M059J (cell line): Measurements from ENCODE around the gene VANGL1. TPM values are rescaled to one million over a fixed set of nuclear protein-coding genes. Genes with fewer than 3 reads are reported as not detected.

Experiments used
- DNase-seq: peaks from one replicate; pipeline ENCODE4 v3.0.0-alpha.2; 2012; ENCODE audit warnings: low read depth
- total RNA-seq: library from RNA; depleted of rRNA; stranded (reverse); fragments of >200 nt; shearing (Covaris generic); gene quantifications from 2 replicates; pipeline ENCODE4 v1.2.3, GENCODE V29; 2014

Gene VANGL1
- total RNA-seq, 1 experiment from 2014 or later, result 24.5 TPM

DNA sequence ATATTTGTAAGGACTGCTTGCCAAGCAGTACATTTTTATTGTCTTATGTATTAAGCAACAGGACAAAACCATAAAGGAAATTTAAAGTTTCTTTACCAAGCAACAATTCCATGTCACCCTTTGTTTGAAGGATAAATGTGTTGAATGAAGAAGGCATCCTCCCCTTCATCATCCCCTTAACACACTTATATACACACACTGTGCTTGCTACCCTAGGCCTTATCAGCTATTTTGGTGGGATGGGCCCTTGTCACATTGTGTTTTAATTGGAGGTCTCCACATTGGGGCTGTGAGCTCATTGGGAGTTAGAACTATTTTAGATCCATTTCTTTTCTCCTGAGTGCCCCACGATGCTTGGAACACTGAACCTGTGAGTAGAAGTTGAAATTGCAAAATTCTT, 1.9 kb downstream of the VANGL1 start:
- DNase-seq, result no peak

DNA sequence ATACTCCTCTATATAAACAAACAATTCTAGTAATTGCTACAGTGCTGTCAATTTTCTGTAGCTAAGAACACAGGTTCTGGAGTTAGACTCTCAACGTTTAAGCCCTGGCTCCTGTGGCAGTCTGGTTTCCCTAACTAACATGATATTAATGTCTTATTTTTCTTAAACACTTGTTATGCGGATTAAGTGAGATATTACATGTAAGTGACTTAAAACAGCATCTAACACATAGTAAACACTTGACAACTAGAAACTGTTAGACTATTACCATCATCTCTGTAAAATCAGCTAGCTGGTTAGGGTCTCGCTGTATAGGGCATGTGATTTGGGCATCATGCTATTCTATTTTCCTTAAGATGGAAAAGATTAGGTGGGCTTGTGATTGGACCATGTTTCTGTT, 2.3 kb downstream of the VANGL1 start:
- no peak for DNase-seq

- DNase-seq, result peak; percentile 76
Observed at GRCh38 chr1:115647047-115647446, 5.3 kb downstream of the VANGL1 start.

DNA sequence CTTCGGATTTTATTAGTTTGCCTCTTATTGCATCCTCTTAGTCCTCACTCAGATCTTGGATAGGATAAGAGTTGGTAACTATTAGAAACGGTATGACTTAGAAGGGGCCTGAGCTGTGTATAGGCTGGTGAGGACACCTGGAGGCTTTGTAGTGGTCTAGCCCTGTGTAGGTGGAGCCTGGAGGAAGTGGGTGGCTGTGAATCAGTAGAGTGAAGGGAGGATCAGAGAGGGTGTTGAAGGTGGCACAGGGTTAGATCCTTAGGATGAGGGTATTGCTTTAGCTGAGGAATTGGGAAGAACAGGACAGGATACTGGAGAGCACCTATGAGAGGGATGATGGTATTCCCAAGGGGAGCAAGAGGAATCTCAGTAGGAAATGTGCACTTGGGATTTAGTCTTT, 5.7 kb downstream of the VANGL1 start:
- no peak for DNase-seq

GRCh38 chr1:115647919-115648650, 6.3 kb downstream of the VANGL1 start:
- DNase-seq, result no peak

GRCh38 chr1:115648717-115649691, 7.2 kb downstream of the VANGL1 start:
- peak; percentile 16 for DNase-seq

DNA sequence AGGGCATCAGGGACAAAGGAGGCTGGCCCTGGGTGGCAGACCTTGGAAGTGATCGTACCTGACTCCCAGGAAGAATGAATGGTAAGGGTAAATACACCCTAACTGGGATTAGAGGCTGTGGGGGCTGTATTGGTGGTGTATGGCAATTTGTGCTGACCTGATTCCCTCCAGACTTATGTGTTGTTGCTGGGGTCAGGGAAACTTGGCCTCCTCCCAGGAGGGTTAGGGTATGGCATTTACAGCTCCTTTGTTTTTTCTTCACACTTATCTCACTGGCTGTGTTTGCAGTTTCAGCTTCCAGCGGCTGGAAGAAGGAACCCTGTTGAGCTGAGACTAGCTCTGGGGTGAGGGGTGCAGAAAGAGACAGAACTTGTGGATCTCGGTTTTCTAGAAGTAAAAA, 8.2 kb downstream of the VANGL1 start:
- no peak for DNase-seq

- DNase-seq, result no peak
Observed at GRCh38 chr1:115650961-115651360, 9.2 kb downstream of the VANGL1 start.

DNA sequence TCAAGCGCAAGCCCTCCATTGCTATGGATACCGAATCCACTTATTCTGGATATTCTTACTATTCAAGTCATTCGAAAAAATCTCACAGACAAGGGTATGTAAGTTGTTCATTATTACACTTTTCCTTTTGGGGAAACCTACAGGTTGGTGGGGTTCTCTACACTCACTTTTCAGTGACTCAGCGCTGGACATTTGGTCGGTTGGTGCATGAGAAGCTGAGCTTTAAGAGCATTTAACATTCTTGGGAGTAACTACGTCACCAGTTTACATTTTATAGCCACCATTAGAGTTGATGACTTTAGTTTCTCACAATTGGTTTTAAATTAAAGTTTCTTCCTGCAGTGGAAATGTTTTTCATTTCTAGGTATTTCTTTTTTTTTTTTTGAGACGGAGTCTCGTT, 9.6 kb downstream of the VANGL1 start:
- no peak for DNase-seq

DNA sequence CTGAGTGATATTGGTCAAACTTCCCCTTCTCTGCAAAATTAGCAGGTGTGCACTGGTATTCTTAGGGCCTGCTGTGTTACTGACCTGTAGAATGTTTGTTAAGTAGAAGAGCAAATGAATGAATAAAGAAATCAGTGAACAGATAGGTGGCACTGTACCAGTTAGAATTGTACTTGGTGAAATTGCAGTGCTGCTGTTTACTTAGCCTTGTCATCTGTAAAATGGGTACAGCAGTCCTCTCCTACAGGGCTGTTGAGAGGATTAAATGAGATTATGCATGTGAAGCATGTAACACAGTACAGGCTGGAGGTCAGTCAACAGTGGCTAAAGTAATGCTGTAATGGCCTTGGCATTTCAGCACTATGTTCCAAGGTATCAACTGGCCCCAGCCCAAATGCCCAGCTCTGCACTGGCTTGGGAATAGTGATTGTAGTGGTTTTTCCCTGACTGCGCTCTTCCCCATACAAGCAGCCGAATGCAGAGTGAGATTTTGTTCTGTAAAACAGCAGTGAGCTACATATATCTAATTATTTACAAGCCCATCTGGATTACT, 10.5 kb downstream of the VANGL1 start:
- DNase-seq, result no peak

GRCh38 chr1:115654125-115654524, 12.4 kb downstream of the VANGL1 start:
- peak; percentile 40 for DNase-seq

DNA sequence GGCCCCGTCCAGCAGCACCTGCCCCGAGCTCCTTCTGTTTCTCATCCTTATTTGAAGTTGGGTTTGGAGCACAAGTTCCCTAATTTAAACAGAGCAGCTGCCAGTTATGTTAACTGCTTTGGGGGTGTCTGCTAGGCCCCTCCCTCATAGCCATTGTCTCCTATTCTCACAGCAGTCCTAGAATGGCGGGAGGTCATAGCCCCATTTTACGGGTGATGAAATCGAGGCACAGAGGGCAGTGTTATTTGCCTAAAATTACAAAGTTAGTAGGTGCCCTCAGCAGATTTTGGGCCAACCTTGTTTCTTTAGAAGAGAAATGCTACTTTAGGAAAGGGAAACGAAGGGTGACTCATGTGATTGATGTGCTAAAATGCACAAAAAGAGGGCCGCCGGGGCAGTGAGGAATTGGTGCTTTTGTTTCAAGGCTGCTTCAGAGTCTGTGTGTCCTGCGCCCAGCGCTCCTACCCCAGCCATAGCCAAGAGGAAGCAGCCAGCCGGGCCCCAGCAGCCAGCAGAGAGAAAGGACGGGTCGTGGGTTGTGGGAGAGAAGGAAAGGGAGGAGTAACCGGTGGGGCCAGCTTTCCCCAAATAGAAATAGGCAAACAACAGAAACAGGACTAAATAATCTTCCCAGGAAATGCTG, 13.0 kb downstream of the VANGL1 start:
- DNase-seq, result peak; percentile 53

GRCh38 chr1:115655306-115655663, 13.5 kb downstream of the VANGL1 start:
- no peak for DNase-seq

DNA sequence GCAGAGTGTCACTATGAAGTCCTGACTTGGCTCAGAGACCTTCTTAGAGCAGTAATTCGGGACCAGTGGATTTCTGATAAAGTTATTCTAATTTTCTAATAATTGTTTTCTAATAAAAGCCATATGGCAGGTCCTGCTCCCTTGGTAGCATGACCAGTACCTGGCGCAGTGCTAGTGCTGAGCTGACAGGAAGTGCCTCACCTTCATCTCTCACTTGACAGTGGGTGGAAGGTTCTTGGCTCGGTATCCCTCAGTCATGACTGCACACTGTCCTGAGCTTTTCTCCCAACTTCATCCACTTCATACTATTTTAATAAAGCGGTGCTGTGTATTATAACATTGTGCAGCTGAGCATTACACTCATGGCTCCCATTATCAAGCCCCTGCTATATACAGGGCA, 14.1 kb downstream of the VANGL1 start:
- DNase-seq, result no peak

DNA sequence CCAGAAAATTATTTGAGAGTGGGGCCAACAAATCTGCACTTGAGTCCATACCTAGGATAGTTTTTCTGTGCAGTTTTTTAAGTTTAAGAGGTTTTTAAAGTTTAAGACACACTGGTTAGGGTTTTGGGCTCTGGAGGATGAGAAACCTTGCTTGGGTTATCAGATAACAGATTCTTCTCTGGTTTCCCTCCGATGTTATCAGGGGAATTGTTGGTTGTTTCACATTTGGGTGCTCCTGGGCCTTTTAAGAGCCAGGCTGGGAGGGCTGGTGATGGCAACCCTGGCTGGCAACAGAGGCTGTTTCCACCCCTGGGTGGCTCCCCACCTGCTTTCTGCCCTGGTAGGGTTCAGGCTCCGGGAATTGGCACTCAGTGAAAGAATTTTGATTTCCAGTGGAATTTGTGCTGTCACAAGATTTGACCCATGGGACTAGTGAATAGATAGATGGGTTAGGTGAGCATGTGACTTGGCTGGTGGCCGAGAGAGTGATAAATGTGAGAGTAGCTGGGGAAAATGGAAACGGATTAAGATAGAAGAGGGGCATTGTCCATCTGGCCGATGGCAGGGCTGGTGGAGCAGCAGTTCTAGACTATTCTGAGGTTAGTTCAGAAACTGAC, 14.8 kb downstream of the VANGL1 start:
- DNase-seq, result no peak

DNA sequence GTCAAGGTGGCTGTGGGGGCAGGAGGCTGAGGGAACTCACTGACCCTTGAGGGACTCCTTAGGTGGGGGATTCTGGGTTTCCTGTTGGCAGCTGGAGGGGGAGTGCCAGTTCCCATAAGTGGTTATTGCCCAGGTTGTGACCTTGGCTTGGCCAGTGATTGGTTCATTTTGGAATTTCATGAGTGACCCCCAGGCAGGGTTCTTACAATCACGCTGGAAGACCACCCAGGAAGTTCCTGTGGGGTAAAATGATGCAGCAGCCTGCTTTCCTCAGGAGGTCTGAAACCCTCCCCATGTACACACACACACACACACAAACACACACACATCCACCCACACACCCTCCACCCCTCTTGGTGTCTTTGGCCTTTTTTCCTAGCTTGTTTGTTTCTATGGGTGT, 16.9 kb downstream of the VANGL1 start:
- DNase-seq, result no peak

DNA sequence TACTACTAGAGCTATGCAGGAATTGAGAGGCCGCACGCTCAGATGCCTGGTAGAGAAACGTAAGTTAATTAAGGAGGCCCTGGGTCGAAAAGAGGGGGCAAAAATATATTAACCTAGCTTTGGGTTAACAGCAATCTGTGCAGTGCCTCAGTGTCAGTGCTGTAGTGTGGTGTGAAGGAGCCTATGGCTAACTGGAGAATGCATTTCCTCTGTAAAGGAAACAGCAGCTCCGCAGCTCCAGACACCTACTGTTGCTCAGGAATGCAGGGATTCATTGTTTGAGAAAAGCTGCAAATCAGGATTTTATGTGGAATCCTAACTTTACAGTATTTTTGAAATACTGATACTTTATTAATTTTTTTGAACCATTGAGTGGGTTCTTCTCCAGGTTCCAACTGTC, 18.4 kb downstream of the VANGL1 start:
- DNase-seq, result no peak

GRCh38 chr1:115661157-115661556, 19.4 kb downstream of the VANGL1 start:
- DNase-seq, result no peak

DNA sequence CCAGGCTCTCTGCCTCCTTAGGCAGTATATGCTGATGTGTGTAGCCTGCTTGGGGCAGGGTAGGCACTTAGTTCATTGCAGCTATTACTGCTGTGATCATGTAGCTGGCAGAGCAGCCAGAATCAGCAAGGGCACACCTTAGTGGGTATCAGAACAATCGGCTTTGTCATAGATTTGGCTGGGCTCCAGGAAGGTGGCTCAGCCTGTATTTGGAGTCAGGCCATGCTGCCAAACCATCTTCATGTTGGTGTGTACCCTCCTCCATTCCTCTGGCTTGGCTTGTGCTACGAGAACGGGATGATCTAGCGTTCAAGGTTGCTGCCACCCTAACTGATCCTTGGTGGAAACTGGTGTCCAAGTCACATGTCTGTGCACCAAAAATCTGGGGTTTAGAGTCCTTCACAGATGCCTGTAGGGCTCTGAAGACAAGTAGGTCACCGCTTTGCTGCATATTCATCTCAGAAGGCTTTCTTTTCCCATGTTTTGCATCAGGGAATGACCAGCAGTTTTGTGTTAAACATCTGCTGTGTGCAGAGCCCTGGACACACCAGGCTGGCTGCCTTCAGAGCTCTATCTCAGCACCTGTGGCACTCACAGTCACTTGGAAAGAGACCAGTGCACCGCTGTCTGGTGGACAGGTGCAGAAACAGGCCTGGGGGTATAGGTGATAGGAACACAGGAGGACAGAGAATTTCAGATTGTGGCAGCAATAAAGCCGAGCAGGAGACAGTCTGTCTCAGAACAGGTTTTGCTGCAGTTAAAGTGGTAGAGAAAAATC, 23.7 kb downstream of the VANGL1 start:
- no peak for DNase-seq

DNA sequence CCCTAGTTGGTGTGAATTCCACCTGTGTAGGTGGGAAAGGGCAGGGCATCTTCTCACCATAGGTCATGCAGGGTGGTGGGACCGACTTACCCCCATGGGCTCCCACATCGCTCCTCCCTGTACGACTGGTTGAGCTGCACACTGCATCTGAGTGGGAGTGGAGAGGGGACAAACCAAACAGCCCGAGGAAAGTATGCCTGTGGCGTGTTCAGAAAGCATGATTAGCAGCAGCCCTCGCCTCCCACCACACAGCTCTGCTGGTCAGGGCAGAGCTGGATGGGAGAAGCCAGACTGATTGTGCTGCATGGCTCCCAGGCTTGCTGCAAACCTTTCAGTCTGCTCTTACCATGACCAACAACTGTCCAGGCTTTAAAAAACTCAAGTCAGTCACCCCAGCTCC, 24.4 kb downstream of the VANGL1 start:
- no peak for DNase-seq

DNA sequence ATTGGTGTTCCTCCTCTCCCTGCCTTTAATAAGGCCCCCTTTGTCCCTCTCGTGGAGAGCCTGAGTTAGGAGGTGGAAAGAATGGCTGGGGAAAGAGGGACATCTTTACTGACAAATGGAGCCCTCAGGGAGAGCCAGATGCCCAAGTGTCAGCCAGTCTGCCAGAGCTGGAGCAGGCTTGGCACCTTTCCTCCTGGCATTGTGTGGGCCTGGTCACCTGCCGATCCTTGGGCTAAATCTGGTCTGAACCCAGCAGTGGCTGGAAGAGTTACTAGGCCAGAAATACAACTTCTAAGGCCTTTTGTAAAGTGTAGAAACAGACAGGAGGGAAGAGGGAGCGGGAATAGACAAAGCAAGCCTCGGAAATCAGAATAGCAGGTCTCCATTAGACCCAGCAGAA, 24.9 kb downstream of the VANGL1 start:
- DNase-seq, result no peak
